NOMO-1 treated with DMSO at 0.1 percent for 48 hours (cell line): ENCODE data around the gene SLIT1.

Experiments used
- DNase-seq: peaks from one replicate; lab custom pipeline; 2025; ENCODE audit not compliant: unreplicated experiment; lab: John Stamatoyannopoulos, UW

SLIT1 gene

GRCh38 chr10:97174276-97174775 is 11.4 kb downstream of the SLIT1 start:
- no peak for DNase-seq

GRCh38 chr10:97173036-97173435 is 12.7 kb downstream of the SLIT1 start:
- no peak for DNase-seq

- DNase-seq = no peak
Measured at GRCh38 chr10:97171001-97171400, 14.8 kb downstream of the SLIT1 start.

GRCh38 chr10:97169911-97170693 is 15.7 kb downstream of the SLIT1 start:
- no peak for DNase-seq

GRCh38 chr10:97169063-97169462 is 16.7 kb downstream of the SLIT1 start:
- DNase-seq = no peak

- DNase-seq = no peak
Measured at GRCh38 chr10:97168645-97169044, 17.1 kb downstream of the SLIT1 start.

GRCh38 chr10:97165499-97165898 is 20.3 kb downstream of the SLIT1 start:
- no peak for DNase-seq

GRCh38 chr10:97163781-97164501 is 21.8 kb downstream of the SLIT1 start:
- DNase-seq = no peak

GRCh38 chr10:97163181-97163580 is 22.6 kb downstream of the SLIT1 start:
- no peak for DNase-seq

- no peak for DNase-seq
Measured at GRCh38 chr10:97159646-97160305, 26.0 kb downstream of the SLIT1 start.

GRCh38 chr10:97157578-97158095 is 28.1 kb downstream of the SLIT1 start:
- DNase-seq = peak; percentile 53

- peak; percentile 32 for DNase-seq
Measured at GRCh38 chr10:97154781-97155180, 31.0 kb downstream of the SLIT1 start.

GRCh38 chr10:97154162-97154561 is 31.6 kb downstream of the SLIT1 start:
- no peak for DNase-seq

GRCh38 chr10:97153270-97153850 is 32.4 kb downstream of the SLIT1 start:
- DNase-seq = no peak

- no peak for DNase-seq
Measured at GRCh38 chr10:97151307-97151914, 34.3 kb downstream of the SLIT1 start.

- no peak for DNase-seq
Measured at GRCh38 chr10:97150616-97151015, 35.1 kb downstream of the SLIT1 start.

- DNase-seq = no peak
Measured at GRCh38 chr10:97150013-97150595, 35.7 kb downstream of the SLIT1 start.

GRCh38 chr10:97149079-97149531 is 36.7 kb downstream of the SLIT1 start:
- DNase-seq = no peak

- DNase-seq = no peak
Measured at GRCh38 chr10:97144297-97144696, 41.5 kb downstream of the SLIT1 start.

- no peak for DNase-seq
Measured at GRCh38 chr10:97142834-97143233, 42.9 kb downstream of the SLIT1 start.
